ENCODE measurements around the gene SUPT6H.
"Not testable (repeated sequence)": the region's sequence is repeated elsewhere in the genome, so short reads cannot be mapped to it uniquely, and the experiment has no call there.

Gene SUPT6H

DNA sequence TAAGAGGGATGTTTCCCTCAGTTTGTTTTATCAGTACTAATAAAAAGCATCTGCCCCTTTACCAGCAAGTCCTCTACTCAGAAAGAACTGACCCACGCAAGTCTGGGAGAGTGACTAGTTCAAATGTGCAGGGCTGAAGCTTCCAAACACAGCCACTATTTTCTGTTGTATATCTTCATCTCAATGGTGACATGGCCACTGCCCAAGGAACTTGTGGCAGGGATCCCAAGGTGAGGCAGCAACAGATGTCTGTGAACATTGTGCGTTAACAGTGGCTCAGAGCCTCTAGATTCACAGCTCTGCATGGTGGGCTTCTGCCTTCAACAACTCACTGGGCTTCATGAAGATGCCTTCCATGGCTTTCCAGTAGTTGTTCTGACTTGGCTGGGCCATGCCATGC is 13.3 kb upstream of the SUPT6H start:
- no peak for DNase-seq

DNA sequence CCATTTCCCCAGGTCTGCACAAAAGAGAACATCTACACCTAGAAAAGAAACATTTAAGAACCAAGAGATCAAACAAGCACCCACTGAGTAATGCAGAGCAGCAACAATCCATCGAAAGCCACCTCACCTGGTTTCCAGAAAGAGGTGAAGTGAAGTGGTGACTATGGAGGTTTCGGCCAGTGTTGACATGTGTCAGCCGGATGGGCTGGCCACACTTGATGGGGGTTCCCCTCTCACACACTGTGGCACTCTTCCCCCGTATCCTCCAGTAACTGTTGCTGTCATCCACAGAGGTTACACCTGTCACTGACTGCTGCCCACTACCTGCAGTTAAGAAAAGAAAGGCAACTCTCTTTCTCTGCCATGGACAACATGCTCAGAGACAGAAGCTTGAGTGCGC is 6.8 kb upstream of the SUPT6H start:
- no peak for DNase-seq

DNA sequence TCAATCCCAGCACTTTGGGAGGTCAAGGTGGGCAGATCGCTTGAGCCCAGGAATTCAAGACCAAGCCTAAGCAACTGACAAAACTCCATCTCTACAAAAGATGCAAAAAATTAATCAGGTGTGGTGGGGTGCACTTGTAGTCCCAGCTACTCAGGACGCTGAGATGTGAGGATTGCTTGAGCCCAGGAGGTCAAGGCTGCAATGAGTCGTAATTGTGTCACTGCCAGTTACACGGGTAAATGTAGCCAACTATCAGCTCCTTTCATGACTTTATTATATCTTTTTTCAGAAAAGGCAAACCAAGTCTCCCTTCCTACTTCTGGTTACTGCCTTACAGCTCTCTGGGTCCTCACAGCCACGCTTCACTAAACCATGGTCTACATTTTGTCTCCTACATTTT is 4.2 kb upstream of the SUPT6H start:
- DNase-seq = no peak

DNA sequence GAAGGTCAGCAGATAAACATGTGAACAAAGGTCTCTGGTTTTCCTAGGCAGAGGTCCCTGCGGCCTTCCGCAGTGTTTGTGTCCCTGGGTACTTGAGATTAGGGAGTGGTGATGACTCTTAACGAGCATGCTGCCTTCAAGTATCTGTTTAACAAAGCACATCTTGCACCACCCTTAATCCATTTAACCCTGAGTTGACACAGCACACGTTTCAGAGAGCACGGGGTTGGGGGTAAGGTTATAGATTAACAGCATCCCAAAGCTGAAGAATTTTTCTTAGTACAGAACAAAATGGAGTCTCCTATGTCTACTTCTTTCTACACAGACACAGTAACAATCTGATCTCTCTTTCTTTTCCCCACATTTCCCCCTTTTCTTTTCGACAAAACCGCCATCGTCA is 3.7 kb upstream of the SUPT6H start:
- not testable (repeated sequence) for DNase-seq

DNA sequence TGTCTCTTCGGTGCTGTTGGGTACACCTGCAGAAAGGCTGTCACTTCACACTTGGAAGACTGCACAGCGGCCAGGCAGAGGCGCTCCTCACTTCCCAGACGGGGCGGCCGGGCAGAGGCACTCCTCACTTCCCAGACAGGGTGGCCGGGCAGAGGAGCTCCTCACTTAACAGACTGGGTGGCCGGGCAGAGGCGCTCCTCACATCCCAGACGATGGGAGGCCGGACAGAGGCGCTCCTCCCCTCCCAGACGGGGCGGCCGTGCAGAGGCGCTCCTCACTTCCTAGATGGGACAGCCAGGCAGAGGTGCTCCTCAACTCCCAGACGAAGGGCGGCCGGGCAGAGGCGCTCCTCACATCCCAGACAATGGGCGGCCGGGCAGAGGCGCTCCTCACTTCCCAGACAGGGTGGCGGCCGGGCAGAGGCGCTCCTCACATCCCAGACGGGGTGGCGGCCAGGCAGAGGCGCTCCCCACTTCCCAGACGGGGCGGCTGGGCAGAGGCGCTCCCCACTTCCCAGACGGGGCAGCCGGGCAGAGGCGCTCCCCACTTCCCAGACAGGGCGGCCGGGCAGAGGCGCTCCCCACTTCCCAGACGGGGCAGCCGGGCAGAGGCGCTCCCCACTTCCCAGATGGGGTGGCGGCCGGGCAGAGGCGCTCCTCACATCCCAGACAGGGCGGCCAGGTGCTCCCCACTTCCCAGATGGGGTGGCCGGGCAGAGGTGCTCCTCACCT is 3.1 kb upstream of the SUPT6H start:
- DNase-seq = not testable (repeated sequence)

DNA sequence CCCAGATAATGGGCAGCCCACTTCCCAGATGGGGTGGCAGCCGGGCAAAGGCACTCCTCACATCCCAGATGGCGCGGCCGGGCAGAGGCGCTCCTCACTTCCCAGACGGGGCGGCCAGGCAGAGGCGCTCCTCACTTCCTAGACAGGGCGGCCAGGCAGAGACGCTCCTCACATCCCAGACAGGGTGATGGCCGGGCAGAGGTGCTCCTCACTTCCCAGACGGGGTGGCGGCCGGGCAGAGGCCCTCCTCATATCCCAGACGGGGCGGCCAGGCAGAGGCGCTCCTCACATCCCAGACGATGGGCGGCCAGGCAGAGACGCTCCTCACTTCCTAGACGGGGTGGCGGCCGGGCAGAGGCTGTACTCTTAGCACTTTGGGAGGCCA is 2.5 kb upstream of the SUPT6H start:
- not testable (repeated sequence) for DNase-seq

DNA sequence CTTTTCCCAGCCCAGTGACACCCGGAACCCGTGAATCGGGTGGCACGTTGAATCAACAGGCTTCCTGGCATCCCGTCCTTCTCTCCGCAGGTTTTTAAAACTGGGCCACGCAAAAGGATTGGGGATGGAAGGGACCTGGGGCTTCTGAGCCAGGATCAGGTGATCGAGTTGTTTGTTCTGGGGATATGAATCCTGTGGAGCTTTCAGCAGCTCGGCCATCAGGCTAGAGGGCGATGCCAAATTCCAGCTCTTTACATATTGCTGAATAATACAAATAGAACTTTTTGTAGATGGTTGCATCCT is 473 bp downstream of the SUPT6H start:
- no peak for DNase-seq

DNA sequence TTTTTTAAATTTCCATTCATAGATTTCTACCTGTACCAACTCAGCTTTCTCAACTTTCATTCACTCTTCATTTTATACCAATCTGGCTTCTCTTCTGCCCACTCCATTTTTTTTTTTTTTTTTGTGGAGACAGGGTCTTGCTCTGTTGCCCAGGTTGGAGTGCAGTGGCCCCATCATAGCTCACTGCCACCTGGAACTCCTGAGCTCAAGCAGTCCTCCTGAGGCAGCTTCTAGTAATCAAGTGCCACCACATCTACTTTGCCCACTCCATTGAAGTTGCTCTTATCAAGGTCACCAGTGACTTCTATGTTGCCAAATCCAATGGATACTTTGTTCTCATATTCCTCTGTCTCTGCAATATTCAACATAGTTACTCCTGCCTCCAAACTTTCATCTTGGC is 1.7 kb downstream of the SUPT6H start:
- no peak for DNase-seq

DNA sequence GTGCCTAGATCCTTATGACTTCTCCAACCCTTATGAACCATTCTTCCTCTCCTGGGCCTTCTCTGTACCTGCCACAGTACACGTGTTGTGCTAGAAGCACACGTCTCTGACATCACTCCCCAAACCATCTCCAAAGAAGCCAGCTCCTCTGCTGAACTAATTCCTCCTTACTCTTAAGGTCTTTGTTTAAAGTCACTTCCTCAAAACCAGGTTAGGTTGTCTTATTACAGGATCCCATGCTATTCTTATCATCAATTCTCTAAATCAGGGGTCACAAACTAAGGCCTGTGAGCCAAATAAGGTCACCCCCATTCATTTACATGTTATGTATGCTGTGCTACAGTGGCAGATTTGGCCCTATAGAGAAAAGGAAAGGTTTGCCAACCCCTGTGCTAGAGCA is 4.0 kb downstream of the SUPT6H start:
- DNase-seq = no peak

DNA sequence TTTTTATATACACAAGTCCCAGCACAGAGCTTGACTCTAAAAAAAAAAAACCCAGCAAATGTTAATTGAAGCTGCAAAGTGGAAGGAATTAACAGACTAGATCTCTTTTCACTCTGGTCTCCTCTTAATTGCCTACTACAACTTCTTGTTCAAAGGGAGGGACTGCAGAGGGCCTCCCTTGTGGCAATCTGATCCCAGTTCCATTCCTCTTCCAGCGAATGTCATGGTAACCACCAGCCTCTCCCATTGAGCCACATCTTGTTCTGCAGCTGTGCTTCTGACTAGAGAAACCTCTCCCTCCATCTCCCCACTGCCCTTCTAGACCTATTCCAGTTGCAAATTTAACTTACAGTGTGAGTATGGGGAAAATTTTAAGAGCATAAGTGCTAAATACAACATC is 5.9 kb downstream of the SUPT6H start:
- DNase-seq = no peak

DNA sequence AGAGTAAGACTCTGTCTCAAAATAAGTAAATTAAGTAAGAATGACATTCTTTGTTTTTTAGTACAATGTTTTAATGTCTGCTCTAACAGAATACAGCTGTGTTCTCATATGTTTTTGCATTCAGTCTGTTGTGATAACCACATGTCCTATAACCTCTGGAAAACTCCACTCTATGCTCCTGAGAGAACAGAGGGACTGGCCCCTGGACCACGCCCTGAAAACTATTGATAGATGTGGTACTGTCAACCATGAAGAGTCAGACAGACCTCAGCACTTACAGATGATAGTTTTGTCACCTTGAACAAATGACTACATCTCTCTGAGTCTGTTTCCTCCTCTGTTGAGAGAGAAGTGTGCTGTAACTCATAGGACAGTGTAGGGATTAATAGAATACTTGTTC is 7.9 kb downstream of the SUPT6H start:
- no peak for DNase-seq

DNA sequence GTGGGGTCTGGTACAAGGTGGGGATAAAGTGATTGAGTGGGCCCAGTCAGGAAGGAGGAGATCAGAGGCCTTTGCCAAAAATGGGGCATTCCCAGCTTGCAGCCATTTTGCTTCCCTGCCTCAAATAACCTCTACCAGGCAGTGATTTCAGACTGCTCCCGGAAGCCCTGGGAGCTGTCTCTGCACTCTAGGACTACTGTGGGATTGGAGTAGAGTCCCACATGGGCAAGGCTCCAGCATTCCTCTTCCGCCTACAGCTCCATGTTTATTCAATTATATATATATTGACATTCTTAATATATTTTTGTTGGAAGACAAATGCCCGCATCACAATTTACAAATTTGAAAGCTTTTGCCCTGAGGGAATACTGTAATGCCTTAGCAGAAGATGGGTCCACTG is 13.5 kb downstream of the SUPT6H start:
- DNase-seq = no peak

DNA sequence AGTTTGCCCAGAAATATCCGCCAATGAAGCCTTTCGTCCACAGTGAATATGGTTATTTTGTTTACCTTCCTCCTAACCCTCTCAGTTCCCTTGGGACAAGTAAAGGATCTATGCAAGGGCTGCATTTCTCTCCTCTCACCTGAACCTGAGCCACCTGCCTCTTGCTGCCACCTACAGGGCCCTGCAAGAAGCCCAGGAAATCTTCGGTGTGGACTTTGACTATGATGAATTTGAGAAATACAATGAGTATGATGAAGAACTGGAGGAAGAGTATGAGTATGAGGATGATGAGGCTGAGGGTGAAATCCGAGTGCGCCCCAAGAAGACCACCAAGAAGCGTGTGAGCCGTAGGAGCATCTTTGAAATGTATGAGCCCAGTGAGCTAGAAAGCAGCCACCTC is 14.0 kb downstream of the SUPT6H start:
- no peak for DNase-seq

DNA sequence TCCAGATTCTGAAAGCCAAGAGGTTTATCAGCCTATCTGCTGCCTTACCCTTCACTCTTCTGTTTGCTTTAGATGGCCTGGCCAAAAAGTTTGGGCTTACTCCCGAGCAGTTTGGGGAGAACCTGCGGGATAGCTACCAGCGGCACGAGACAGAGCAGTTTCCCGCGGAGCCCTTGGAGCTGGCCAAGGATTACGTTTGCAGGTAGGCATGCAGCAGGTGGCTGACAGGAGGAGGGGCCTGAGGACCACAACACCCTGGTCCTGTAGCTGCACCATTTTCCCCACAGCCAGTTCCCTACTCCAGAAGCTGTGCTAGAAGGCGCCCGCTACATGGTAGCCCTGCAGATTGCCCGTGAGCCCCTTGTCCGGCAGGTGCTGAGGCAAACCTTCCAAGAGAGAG is 20.6 kb downstream of the SUPT6H start:
- DNase-seq = no peak

DNA sequence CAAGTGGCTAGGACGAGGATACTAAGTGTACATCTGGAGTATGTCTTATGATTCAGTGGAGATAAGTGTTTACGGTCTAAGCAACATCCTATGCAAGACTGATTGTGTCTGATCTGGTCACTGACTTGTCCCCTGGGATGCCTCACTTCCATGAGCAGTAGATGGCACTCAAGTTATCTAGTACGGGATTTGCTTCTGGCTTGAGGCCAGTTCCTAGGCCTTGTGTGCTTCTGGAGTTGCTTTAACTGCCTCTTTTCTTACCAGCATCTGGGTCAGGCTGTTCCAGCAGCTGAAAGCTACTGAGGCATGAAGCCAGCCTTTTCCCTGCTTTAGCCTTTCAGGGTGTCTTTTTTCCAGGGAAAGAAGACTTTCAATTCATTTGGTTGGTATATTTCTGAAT is 23.0 kb downstream of the SUPT6H start:
- no peak for DNase-seq

DNA sequence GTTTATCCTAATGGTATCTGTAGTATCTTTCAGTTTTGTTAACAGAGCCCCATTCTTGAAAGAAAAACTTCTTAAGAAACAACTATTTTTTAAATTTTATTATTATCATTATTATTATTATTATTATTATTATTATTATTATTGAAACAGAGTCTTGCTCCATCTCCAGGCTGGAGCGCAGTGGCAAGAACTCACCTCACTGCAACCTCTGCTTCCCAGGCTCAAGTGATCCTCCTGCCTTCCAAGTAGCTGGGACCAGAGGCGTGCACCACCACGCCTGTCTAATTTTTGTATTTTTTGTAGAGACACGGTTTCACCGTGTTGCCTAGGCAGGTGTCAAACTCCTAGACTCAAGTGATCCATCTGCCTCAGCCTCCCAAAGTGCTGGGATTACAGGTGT is 23.4 kb downstream of the SUPT6H start:
- no peak for DNase-seq

DNA sequence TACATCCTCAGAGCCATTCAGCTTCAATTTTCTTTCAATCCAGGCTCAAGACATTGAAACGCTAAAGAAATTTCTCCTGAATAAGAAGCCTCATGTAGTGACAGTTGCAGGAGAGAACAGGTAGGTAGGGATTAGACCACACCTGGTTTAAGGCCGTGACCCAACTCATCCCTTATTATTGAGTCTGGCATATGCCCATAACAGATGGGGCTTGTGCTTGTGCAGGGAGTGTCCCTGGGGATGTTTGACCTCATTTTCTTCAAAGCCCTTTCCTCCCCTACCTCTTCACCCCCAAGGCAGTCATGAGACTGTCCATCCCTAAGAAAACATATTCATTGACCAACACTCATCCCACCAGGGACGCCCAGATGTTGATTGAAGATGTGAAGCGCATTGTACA is 24.3 kb downstream of the SUPT6H start:
- DNase-seq = no peak

DNA sequence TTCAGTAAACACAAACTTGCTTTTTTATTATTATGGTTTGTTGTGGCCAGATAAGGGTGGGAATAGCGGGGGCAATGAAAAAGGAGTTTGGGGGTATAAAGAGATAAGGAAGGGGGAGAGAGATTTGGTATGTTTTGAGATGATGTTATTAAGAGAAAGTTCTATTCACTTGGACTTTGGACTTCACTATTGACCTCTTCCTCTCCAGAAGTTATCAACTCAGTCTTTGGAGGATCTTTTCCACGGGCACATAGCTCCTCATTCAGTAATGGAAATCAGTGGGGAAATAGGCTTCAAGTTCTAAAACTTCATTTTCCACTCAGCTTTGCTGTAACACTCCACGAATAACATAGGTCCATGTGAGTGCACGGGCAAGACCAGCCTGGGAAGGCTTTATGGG is 26.5 kb downstream of the SUPT6H start:
- no peak for DNase-seq

DNA sequence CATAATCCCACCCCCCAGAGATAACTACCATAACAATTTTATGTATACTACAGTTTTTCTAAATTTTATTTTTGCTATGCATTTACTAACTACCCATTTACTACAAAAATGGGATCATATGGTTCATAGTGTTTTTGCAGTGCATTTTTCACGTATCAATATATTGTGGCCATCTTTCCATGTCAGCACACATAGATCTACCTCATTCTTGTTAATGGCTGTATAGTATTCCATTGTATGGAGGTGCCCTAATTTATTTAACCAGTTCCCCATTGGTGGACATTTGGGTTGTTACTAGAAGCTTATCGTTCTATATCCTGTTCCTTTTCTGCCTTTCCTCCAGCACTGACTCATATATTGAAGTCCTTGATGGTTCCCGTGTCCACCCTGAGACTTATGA is 27.0 kb downstream of the SUPT6H start:
- no peak for DNase-seq

DNA sequence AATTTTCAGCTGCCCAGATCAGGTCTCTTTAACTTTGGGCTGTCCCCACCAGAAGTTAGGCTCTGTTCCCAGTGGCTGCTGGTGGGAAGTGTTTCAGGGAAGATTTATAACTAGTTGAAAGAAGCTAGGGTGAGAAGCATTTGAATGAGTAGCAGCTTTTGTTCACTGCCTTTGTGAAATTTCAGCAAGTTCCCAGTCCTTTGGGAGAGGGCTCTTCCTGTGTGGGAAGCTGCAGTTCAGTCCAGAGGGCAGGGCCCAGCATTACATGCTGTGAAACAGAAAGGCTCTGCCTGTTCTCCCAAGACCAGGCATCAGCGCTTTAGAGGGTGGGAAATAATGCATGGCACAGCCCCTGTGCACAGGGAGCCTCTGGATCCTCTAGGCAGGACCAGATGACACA is 31.9 kb downstream of the SUPT6H start:
- DNase-seq = no peak

DNA sequence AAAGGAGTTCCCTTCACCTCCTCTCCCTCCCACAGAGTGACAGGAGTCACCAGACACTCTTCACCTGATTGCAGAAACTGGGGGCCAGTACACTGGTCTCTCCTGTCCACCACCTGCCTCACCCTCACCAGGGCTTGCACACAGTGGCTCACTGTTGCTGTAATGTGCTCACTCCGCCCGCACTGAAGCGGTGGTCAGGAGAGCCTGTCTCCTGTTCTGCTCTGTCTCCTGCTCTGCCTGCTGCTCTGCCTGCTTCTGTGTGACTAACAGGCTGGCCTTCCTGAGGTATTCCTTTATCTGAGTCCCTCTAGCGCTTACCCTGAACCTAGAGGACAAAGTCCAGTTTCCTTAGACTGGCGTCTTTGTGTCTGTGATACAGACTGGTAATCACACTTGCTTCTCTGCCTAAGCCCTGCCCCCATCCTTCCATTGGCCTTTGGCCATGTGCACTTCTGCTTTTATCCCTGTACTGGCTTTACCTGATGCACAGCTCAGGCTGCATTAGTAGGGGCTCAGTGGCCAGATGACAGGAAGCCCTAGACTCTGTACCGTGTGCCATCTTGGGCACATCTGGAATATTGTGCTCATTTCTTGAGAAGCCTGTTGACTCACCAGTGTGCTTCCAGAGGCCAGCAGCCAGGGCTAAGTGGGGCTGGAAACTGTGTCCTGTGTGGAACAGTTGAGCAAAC is 36.4 kb downstream of the SUPT6H start:
- no peak for DNase-seq

DNA sequence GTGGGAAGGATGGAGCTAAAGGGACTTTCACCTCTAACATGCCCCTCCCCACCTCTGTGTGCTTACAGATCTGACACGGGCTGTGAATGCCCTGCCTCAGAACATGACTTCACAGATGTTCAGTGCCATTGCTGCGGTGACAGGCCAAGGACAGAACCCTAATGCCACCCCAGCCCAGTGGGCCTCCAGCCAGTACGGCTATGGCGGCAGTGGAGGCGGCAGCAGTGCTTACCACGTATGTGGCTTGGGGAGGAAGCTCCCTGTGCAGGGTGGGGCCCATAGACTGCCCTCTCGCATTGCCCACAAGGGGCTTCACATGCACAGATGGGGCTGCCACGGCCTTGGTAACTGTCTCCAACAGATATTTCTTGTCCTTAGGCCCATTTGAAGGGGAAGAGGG is 38.3 kb downstream of the SUPT6H start:
- no peak for DNase-seq

DNA sequence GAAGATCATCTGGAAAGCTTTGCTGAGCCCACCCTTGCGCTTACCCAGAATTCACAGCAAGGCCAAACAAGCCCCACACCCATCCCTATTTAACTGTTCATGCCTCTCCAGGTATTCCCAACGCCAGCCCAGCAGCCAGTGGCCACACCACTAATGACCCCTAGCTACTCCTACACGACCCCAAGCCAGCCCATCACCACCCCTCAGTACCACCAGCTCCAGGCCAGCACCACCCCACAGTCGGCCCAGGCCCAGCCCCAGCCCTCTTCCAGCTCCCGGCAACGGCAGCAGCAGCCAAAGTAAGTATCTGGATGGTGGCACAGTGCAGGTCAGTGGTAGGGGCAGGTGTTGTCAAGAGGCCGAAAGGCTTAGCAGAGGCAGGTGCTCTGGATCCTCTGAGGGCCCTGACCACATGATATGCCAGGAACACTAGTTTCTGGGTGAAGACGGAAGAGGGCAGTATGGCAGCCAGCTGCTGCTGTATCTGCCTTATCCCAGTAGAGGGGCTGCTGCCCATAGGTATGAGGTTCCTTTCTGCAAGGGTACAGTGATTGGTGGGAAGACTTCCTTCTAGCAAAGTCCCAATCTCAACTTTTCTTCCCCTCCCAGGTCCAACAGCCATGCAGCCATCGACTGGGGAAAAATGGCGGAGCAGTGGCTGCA is 39.0 kb downstream of the SUPT6H start:
- no peak for DNase-seq

DNA sequence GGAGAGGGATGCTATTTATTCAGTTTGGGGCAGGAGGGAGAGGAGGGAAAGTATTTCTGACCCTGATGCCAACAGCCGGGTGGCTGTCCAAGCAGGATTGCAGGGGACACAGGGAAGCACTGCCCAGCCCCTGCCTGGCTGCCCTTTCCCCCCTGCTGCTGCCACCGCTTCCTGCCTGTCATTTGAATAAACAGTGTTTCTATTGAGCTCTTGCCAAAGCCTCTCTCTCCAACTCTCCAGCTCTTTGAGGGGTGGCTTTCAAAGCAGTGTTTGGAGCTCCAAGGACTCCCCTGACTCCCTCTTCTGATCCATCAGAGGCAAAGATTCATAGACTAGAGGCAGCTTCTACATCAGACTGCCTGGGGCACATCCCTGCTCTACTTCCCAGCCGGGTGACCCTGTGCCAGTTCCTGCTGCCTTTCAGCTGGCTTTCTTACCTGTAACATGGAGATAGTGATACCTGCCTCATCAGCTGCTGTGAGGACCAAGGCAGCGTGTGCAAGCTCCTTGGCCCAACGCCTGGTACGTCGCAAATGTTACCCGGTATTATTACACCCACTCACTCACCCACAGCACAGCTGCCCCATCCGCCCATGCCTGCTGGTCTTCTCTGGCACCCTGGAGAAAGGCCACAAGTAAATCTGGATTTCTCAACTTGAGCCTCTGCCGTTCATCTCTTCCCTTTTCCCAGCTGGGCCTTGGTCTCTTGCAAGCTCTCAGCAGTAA is 40.2 kb downstream of the SUPT6H start:
- DNase-seq = no peak
